HG03432 (cell line): ENCODE measurements around the gene DOK4.

Experiments
- ATAC-seq: cut with Tn5 transposase; IDR thresholded peaks from one replicate; pipeline ENCODE4 v1.9.1; 2021; ENCODE audit warnings: mild to moderate bottlenecking, moderate library complexity; ENCODE audit not compliant: unreplicated experiment

Gene DOK4

GRCh38 chr16:57519796-57520360 is 33.6 kb upstream of the DOK4 start:
- ATAC-seq: peak; percentile 66

- ATAC-seq: no peak
Measured at GRCh38 chr16:57518922-57519321, 32.6 kb upstream of the DOK4 start.

- ATAC-seq: no peak
Measured at GRCh38 chr16:57518520-57518919, 32.2 kb upstream of the DOK4 start.

- ATAC-seq: no peak
Measured at GRCh38 chr16:57517397-57518367, 31.4 kb upstream of the DOK4 start.

GRCh38 chr16:57516773-57517172 is 30.5 kb upstream of the DOK4 start:
- ATAC-seq: no peak

GRCh38 chr16:57516176-57516725 is 30.0 kb upstream of the DOK4 start:
- ATAC-seq: no peak

GRCh38 chr16:57514791-57515600 is 28.7 kb upstream of the DOK4 start:
- ATAC-seq: no peak

GRCh38 chr16:57514371-57514770 is 28.1 kb upstream of the DOK4 start:
- ATAC-seq: no peak

- ATAC-seq: no peak
Measured at GRCh38 chr16:57513371-57514102, 27.2 kb upstream of the DOK4 start.

GRCh38 chr16:57512296-57513001 is 26.2 kb upstream of the DOK4 start:
- no peak for ATAC-seq

- no peak for ATAC-seq
Measured at GRCh38 chr16:57510016-57510871, 24.0 kb upstream of the DOK4 start.

GRCh38 chr16:57509231-57509923 is 23.1 kb upstream of the DOK4 start:
- no peak for ATAC-seq

GRCh38 chr16:57508035-57508425 is 21.7 kb upstream of the DOK4 start:
- ATAC-seq: no peak

- no peak for ATAC-seq
Measured at GRCh38 chr16:57507136-57508034, 21.1 kb upstream of the DOK4 start.

- ATAC-seq: no peak
Measured at GRCh38 chr16:57505169-57505568, 18.9 kb upstream of the DOK4 start.

- ATAC-seq: no peak
Measured at GRCh38 chr16:57504491-57504890, 18.2 kb upstream of the DOK4 start.

- ATAC-seq: no peak
Measured at GRCh38 chr16:57504001-57504400, 17.7 kb upstream of the DOK4 start.
